SK-N-SH (cell line): ENCODE results near the gene CAST. TPM values are rescaled to one million over a fixed set of nuclear protein-coding genes. Genes with fewer than 3 reads are reported as not detected.

ENCODE experiments used
- CTCF ChIA-PET: fragments of 300-600, 350-600 bp; formaldehyde crosslinking; extraction: SDS; loops from one replicate; lab custom pipeline; 2021; lab: Yijun Ruan, JAX
- POLR2A ChIA-PET: fragments of 350-600 bp; sonication (Branson Sonifier 250); formaldehyde crosslinking; extraction: SDS; loops from one replicate; lab custom pipeline; 2020; ENCODE audit warnings: antibody characterized with exemption, inconsistent platforms; lab: Yijun Ruan, JAX
- DNase-seq: peaks from one replicate; pipeline ENCODE4 v3.0.0; 2012
- H2AFZ ChIP-seq: fragments of 200-600 bp; sonication (generic); 2 replicates; pipeline ENCODE4 v1.8.1; 2016; ENCODE audit warnings: antibody characterized with exemption, mild to moderate bottlenecking, low read depth
- H3F3A ChIP-seq: fragments of 200-600 bp; sonication (generic); replicated peaks from 2 replicates; pipeline ENCODE3; 2016; ENCODE audit warnings: antibody characterized with exemption, mild to moderate bottlenecking; ENCODE audit not compliant: insufficient read depth
- H3K27ac ChIP-seq, 2 experiments: fragments of 200-500 bp in 1 of 2; fragments of 200-600 bp in 1 of 2; sonication (Bioruptor generic) in 1 of 2; sonication (generic), shearing (Covaris generic) in 1 of 2; 2 replicates each; pipeline versions ENCODE4 v1.5.1 to v1.6.1; 2014 to 2016; ENCODE audit warnings: low read depth in 2 of 2, inconsistent platforms in 1 of 2, low read length in 1 of 2, mild to moderate bottlenecking in 1 of 2, mixed read lengths in 1 of 2
- H3K27me3 ChIP-seq: fragments of 200-600 bp; sonication (generic), shearing (Covaris generic); 2 replicates; pipeline ENCODE4 v1.6.1; 2016; ENCODE audit warnings: mixed run types; ENCODE audit not compliant: insufficient read depth
- H3K36me3 ChIP-seq, 2 experiments: fragments of 200-500 bp in 1 of 2; fragments of 200-600 bp in 1 of 2; sonication (Bioruptor generic) in 1 of 2; sonication (generic) in 1 of 2; replicated peaks in 1 of 2; 2 replicates each; pipeline versions ENCODE3 to v1.5.1; 2014 to 2016; ENCODE audit warnings: low read length in 1 of 2, mild to moderate bottlenecking in 1 of 2; ENCODE audit not compliant: insufficient read depth in 2 of 2, control insufficient read depth in 1 of 2
- H3K4me1 ChIP-seq, 2 experiments: fragments of 200-500 bp in 1 of 2; fragments of 200-600 bp in 1 of 2; sonication (Bioruptor generic) in 1 of 2; sonication (generic), shearing (Covaris generic) in 1 of 2; 2 replicates each; pipeline versions ENCODE4 v1.5.1 to v1.6.1; 2014 to 2016; ENCODE audit warnings: low read depth in 1 of 2, low read length in 1 of 2, mixed run types in 1 of 2; ENCODE audit not compliant: insufficient read depth in 2 of 2, control insufficient read depth in 1 of 2
- H3K4me2 ChIP-seq: fragments of 200-600 bp; sonication (generic), shearing (Covaris generic); 2 replicates; pipeline ENCODE4 v1.6.1; 2017; ENCODE audit warnings: mixed run types
- H3K4me3 ChIP-seq, 2 experiments: fragments of 200-500 bp in 1 of 2; fragments of 200-600 bp in 1 of 2; sonication (Bioruptor generic) in 1 of 2; sonication (generic), shearing (Covaris generic) in 1 of 2; 2 replicates each; pipeline versions ENCODE4 v1.5.1 to v1.8.1; 2014 to 2016; ENCODE audit warnings: low read depth in 2 of 2, inconsistent platforms in 1 of 2, low read length in 1 of 2, mild to moderate bottlenecking in 1 of 2, mixed read lengths in 1 of 2, moderate library complexity in 1 of 2
- H3K79me2 ChIP-seq: fragments of 200-600 bp; sonication (generic); 2 replicates; pipeline ENCODE4 v1.8.1; 2017; ENCODE audit warnings: mild to moderate bottlenecking; ENCODE audit not compliant: insufficient read depth
- H3K9ac ChIP-seq: fragments of 200-600 bp; sonication (generic); 2 replicates; pipeline ENCODE4 v1.6.1; 2017; ENCODE audit warnings: mixed run types
- H3K9me2 ChIP-seq: fragments of 200-600 bp; sonication (generic); 2 replicates; pipeline ENCODE4 v1.6.1; 2017; ENCODE audit warnings: mixed run types
- H3K9me3 ChIP-seq: fragments of 200-600 bp; sonication (generic); 2 replicates; pipeline ENCODE4 v1.6.1; 2017; ENCODE audit warnings: mixed run types, mild to moderate bottlenecking, moderate library complexity
- H4K20me1 ChIP-seq: fragments of 200-600 bp; sonication (generic); 2 replicates; pipeline ENCODE4 v1.6.1; 2017; ENCODE audit warnings: mild to moderate bottlenecking, mixed run types; ENCODE audit not compliant: insufficient read depth
- CHD2 ChIP-seq: fragments of 150-350 bp; IDR thresholded peaks from 2 replicates; pipeline ENCODE4 v1.6.1; 2018; ENCODE audit warnings: low read length; ENCODE audit not compliant: partially characterized antibody
- ELF1 ChIP-seq: IDR thresholded peaks from 2 replicates; pipeline ENCODE4 v1.4.0; 2012
- EP300 ChIP-seq, 2 experiments: IDR thresholded peaks; 2 replicates each; pipeline versions ENCODE4 v1.4.0 to v1.6.1; 2012; ENCODE audit warnings: borderline replicate concordance in 1 of 2, low read depth in 1 of 2, low read length in 1 of 2
- EZH2phosphoT487 ChIP-seq: fragments of 200-600 bp; sonication (generic); IDR thresholded peaks from 2 replicates; pipeline ENCODE4 v1.6.1; 2017; ENCODE audit warnings: low read depth, mixed run types, mild to moderate bottlenecking, antibody characterized with exemption, moderate library complexity, borderline replicate concordance
- FOSL2 ChIP-seq: IDR thresholded peaks from 2 replicates; pipeline ENCODE4 v1.4.0; 2012; ENCODE audit warnings: low read depth, mild to moderate bottlenecking, moderate library complexity, borderline replicate concordance
- FOXM1 ChIP-seq: IDR thresholded peaks from 2 replicates; pipeline ENCODE4 v1.4.0; 2012; ENCODE audit warnings: low read depth, mild to moderate bottlenecking
- GABPA ChIP-seq: IDR thresholded peaks from 2 replicates; pipeline ENCODE4 v1.4.0; 2012; ENCODE audit warnings: low read depth, mild to moderate bottlenecking
- GATA2 ChIP-seq: sonication (generic); formaldehyde crosslinking; IDR thresholded peaks from 2 replicates; pipeline ENCODE4 v1.5.0; 2020; ENCODE audit warnings: mild to moderate bottlenecking, missing genetic modification reagents
- JUND ChIP-seq: IDR thresholded peaks from 2 replicates; pipeline ENCODE4 v1.4.0; 2012
- MEF2A ChIP-seq: IDR thresholded peaks from 2 replicates; pipeline ENCODE4 v1.4.0; 2012; ENCODE audit warnings: low read depth, borderline replicate concordance
- MXI1 ChIP-seq: IDR thresholded peaks from 2 replicates; pipeline ENCODE4 v1.6.1; 2012; ENCODE audit warnings: mild to moderate bottlenecking, low read depth, low read length, improper control_type of control experiment
- NFIC ChIP-seq: IDR thresholded peaks from 2 replicates; pipeline ENCODE4 v1.4.0; 2012; ENCODE audit warnings: borderline replicate concordance
- NRF1 ChIP-seq: IDR thresholded peaks from 2 replicates; pipeline ENCODE4 v1.6.1; 2012; ENCODE audit warnings: low read depth, mild to moderate bottlenecking, low read length
- POLR2AphosphoS5 ChIP-seq: IDR thresholded peaks from 2 replicates; pipeline ENCODE4 v1.6.1; 2012; ENCODE audit warnings: low read depth, low read length
- RAD21 ChIP-seq: IDR thresholded peaks from 2 replicates; pipeline ENCODE4 v1.6.1; 2012; ENCODE audit warnings: mild to moderate bottlenecking, low read length
- RCOR1 ChIP-seq: fragments of 150-350 bp; IDR thresholded peaks from 2 replicates; pipeline ENCODE4 v1.6.1; 2017; ENCODE audit warnings: antibody characterized with exemption, low read length
- RFX5 ChIP-seq: IDR thresholded peaks from 2 replicates; pipeline ENCODE4 v1.6.1; 2012; ENCODE audit warnings: mild to moderate bottlenecking, improper control_type of control experiment, low read length
- RXRA ChIP-seq: IDR thresholded peaks from 2 replicates; pipeline ENCODE4 v1.4.0; 2012; ENCODE audit warnings: low read depth, mild to moderate bottlenecking, borderline replicate concordance
- SIN3A ChIP-seq: IDR thresholded peaks from 2 replicates; pipeline ENCODE4 v1.6.1; 2012; ENCODE audit warnings: low read depth, mild to moderate bottlenecking, low read length, moderate library complexity, borderline replicate concordance
- SMC3 ChIP-seq: IDR thresholded peaks from 2 replicates; pipeline ENCODE4 v1.6.1; 2012; ENCODE audit warnings: low read depth, low read length, improper control_type of control experiment
- TAF1 ChIP-seq: IDR thresholded peaks from 2 replicates; pipeline ENCODE4 v1.6.1; 2012; ENCODE audit warnings: low read depth, mild to moderate bottlenecking, low read length, moderate library complexity, borderline replicate concordance
- TCF12 ChIP-seq: IDR thresholded peaks from 2 replicates; pipeline ENCODE4 v1.4.0; 2012
- TEAD4 ChIP-seq: IDR thresholded peaks from 2 replicates; pipeline ENCODE4 v1.4.0; 2012; ENCODE audit warnings: mild to moderate bottlenecking, borderline replicate concordance; ENCODE audit not compliant: insufficient read depth
- YY1 ChIP-seq: IDR thresholded peaks from 2 replicates; pipeline ENCODE4 v1.4.0; 2012; ENCODE audit warnings: low read depth, mild to moderate bottlenecking
- WGBS: methylation state at CpG from one replicate; pipeline ENCODE4 v1.1.6; 2017; ENCODE audit warnings: low lambda C conversion rate; 5-methylcytosine and 5-hydroxymethylcytosine counted together
- polyA plus RNA-seq, 3 experiments: library from polyadenylated mRNA; depleted of rRNA; stranded (reverse); fragments of >200 nt; gene quantifications; 2 replicates each; pipeline ENCODE4 v1.2.3, GENCODE V29; 2012
- TF ChIP-seq, protein P1 (sequence below): fragments of 150-350 bp; IDR thresholded peaks from 2 replicates; pipeline ENCODE4 v1.6.1; 2017; ENCODE audit warnings: antibody characterized with exemption, low read length, low read depth, borderline replicate concordance
- TF ChIP-seq, protein P2 (sequence below): IDR thresholded peaks from 2 replicates; pipeline ENCODE4 v1.4.0; 2012; ENCODE audit warnings: low read depth, borderline replicate concordance
- TF ChIP-seq, protein P3 (sequence below): fragments of 150-350 bp; IDR thresholded peaks from 2 replicates; pipeline ENCODE4 v1.6.1; 2016; ENCODE audit warnings: mild to moderate bottlenecking, low read depth, low read length
- TF ChIP-seq, protein P4 (sequence below): fragments of 200-600 bp; sonication (generic); IDR thresholded peaks from 2 replicates; pipeline ENCODE4 v1.6.1; 2017; ENCODE audit warnings: antibody characterized with exemption, mild to moderate bottlenecking, moderate library complexity
- TF ChIP-seq, protein P5 (sequence below): IDR thresholded peaks from 2 replicates; pipeline ENCODE4 v1.4.0; 2012; ENCODE audit warnings: low read depth, borderline replicate concordance
- TF ChIP-seq, protein P6 (sequence below): IDR thresholded peaks from 2 replicates; pipeline ENCODE4 v1.4.0; 2012; ENCODE audit warnings: low read depth

The CAST gene
- polyA plus RNA-seq, 1 of the 3 experiments (the other 2 are of a cell fraction): 82.9 TPM

DNA sequence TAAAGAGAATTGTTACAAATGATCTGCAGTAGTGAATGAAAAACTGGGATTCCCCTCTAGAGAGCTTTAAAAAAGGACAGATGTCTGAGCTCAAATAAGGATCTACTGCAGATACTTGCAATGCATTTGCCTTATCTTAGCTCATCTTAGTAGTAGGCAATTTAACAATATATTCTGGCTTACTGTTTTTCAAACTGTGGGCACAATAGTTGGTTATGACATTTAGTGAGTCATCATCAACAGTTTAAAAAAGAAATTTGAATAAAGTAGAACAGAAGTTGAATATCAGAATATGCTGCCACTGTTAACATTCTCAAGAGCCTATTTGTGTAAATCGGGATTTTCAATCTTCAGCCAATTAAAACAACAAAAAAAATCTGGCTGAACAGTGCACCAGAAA, 6.7 kb upstream of the CAST start:
- H3K4me2 ChIP-seq: peak overlapping the region; percentile 43; the same call in 1 of the 2 replicates
- WGBS: 38% methylated on average over 1 of the region's 1 CpG
- H3K9me3 ChIP-seq: no peaks in the 10 kb centered on the region
- no peaks in the 10 kb centered on the region for H4K20me1 ChIP-seq
- peaks cover 18 to 30% of the 10 kb centered on the region in 2 experiments for H3K4me1 ChIP-seq
- CTCF ChIA-PET: interaction anchor here (1.2 to 1.3 kb wide), 2 partner anchors 12 to 32 kb away, joined by 3 read pairs; no protein-coding TSS in a partner anchor
- no peak for DNase-seq
- H3K9me2 ChIP-seq: no peaks in the 10 kb centered on the region
- H3K27me3 ChIP-seq: no peaks in the 10 kb centered on the region
- no peaks in the 10 kb centered on the region for H3K36me3 ChIP-seq
- no peaks in the 10 kb centered on the region for H3K79me2 ChIP-seq
- no peak overlapping the region for H3K4me3 ChIP-seq
- POLR2A ChIA-PET: interaction anchor here (0.9 kb wide), 1 partner anchor 152 kb away, joined by 4 read pairs; the partner anchor contains the start of gene ERAP1
- peak overlapping the region in 1 of 2 experiments; percentile 77; a peak in 3 of 4 replicates for H3K27ac ChIP-seq
- no peak overlapping the region for H2AFZ ChIP-seq
- peaks cover 35% of the 10 kb centered on the region for H3F3A ChIP-seq
- no peak overlapping the region for H3K9ac ChIP-seq
- TF ChIP-seq SMC3: no peak
- TF ChIP-seq, protein P1, sequence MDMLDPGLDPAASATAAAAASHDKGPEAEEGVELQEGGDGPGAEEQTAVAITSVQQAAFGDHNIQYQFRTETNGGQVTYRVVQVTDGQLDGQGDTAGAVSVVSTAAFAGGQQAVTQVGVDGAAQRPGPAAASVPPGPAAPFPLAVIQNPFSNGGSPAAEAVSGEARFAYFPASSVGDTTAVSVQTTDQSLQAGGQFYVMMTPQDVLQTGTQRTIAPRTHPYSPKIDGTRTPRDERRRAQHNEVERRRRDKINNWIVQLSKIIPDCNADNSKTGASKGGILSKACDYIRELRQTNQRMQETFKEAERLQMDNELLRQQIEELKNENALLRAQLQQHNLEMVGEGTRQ: no peak
- TF ChIP-seq, protein P2, sequence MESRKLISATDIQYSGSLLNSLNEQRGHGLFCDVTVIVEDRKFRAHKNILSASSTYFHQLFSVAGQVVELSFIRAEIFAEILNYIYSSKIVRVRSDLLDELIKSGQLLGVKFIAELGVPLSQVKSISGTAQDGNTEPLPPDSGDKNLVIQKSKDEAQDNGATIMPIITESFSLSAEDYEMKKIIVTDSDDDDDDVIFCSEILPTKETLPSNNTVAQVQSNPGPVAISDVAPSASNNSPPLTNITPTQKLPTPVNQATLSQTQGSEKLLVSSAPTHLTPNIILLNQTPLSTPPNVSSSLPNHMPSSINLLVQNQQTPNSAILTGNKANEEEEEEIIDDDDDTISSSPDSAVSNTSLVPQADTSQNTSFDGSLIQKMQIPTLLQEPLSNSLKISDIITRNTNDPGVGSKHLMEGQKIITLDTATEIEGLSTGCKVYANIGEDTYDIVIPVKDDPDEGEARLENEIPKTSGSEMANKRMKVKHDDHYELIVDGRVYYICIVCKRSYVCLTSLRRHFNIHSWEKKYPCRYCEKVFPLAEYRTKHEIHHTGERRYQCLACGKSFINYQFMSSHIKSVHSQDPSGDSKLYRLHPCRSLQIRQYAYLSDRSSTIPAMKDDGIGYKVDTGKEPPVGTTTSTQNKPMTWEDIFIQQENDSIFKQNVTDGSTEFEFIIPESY: no peak
- peak; percentile 96 for TF ChIP-seq TCF12
- no peak for TF ChIP-seq RAD21
- TF ChIP-seq RFX5: no peak
- peak; percentile 79 for TF ChIP-seq POLR2AphosphoS5
- TF ChIP-seq YY1: no peak
- TF ChIP-seq ELF1: no peak
- no peak for TF ChIP-seq FOXM1
- TF ChIP-seq JUND: peak; percentile 91
- TF ChIP-seq, protein P3, sequence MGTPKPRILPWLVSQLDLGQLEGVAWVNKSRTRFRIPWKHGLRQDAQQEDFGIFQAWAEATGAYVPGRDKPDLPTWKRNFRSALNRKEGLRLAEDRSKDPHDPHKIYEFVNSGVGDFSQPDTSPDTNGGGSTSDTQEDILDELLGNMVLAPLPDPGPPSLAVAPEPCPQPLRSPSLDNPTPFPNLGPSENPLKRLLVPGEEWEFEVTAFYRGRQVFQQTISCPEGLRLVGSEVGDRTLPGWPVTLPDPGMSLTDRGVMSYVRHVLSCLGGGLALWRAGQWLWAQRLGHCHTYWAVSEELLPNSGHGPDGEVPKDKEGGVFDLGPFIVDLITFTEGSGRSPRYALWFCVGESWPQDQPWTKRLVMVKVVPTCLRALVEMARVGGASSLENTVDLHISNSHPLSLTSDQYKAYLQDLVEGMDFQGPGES: no peak
- no peak for TF ChIP-seq TAF1
- TF ChIP-seq NRF1: no peak
- TF ChIP-seq SIN3A: no peak
- TF ChIP-seq EZH2phosphoT487: no peak
- TF ChIP-seq NFIC: peak; percentile 66; the same call in 1 of the 2 replicates
- no peak for TF ChIP-seq GABPA
- TF ChIP-seq FOSL2: peak; percentile 91
- peak; percentile 57; the same call in 1 of the 2 replicates for TF ChIP-seq TEAD4
- TF ChIP-seq MEF2A: 0 out of 2 replicates have a peak, but pooled peaks have one; percentile 39
- TF ChIP-seq, protein P4, sequence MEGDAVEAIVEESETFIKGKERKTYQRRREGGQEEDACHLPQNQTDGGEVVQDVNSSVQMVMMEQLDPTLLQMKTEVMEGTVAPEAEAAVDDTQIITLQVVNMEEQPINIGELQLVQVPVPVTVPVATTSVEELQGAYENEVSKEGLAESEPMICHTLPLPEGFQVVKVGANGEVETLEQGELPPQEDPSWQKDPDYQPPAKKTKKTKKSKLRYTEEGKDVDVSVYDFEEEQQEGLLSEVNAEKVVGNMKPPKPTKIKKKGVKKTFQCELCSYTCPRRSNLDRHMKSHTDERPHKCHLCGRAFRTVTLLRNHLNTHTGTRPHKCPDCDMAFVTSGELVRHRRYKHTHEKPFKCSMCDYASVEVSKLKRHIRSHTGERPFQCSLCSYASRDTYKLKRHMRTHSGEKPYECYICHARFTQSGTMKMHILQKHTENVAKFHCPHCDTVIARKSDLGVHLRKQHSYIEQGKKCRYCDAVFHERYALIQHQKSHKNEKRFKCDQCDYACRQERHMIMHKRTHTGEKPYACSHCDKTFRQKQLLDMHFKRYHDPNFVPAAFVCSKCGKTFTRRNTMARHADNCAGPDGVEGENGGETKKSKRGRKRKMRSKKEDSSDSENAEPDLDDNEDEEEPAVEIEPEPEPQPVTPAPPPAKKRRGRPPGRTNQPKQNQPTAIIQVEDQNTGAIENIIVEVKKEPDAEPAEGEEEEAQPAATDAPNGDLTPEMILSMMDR: no peak
- TF ChIP-seq RCOR1: no peak
- TF ChIP-seq, protein P5, sequence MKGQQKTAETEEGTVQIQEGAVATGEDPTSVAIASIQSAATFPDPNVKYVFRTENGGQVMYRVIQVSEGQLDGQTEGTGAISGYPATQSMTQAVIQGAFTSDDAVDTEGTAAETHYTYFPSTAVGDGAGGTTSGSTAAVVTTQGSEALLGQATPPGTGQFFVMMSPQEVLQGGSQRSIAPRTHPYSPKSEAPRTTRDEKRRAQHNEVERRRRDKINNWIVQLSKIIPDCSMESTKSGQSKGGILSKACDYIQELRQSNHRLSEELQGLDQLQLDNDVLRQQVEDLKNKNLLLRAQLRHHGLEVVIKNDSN: no peak
- peak in 1 of 2 experiments; percentile 73; a peak in 3 of 4 replicates for TF ChIP-seq EP300 (IDR thresholded peaks at IDR 0.05; ENCODE audit: borderline replicate concordance in 1 of 2, low read depth in 1 of 2, low read length in 1 of 2)
- no peak for TF ChIP-seq RXRA
- no peak for TF ChIP-seq MXI1
- no peak for TF ChIP-seq CHD2
- no peak for TF ChIP-seq GATA2 (CRISPR knock-in tag)
- TF ChIP-seq, protein P6, sequence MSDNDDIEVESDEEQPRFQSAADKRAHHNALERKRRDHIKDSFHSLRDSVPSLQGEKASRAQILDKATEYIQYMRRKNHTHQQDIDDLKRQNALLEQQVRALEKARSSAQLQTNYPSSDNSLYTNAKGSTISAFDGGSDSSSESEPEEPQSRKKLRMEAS: no peak
